HuH-7.5 (cell line): ENCODE data around the gene KIF5A.

ENCODE experiments used
- DNase-seq: peaks from one replicate; pipeline ENCODE4 v3.0.0; 2011; ENCODE audit warnings: low spot score

KIF5A gene

GRCh38 chr12:57632958-57633840, 83.4 kb downstream of the KIF5A start, which contains the start of gene B4GALNT1:
TSS of gene B4GALNT1 (minus strand) at chr12:57633201. CDS start at chr12:57632132, 1,069 bp downstream.
- DNase-seq = peak; percentile 88
